Measurements from ENCODE around the gene MPND.
A peak's percentile ranks its signal among the peaks of the same experiment; 100 is the strongest.

Gene MPND

DNA sequence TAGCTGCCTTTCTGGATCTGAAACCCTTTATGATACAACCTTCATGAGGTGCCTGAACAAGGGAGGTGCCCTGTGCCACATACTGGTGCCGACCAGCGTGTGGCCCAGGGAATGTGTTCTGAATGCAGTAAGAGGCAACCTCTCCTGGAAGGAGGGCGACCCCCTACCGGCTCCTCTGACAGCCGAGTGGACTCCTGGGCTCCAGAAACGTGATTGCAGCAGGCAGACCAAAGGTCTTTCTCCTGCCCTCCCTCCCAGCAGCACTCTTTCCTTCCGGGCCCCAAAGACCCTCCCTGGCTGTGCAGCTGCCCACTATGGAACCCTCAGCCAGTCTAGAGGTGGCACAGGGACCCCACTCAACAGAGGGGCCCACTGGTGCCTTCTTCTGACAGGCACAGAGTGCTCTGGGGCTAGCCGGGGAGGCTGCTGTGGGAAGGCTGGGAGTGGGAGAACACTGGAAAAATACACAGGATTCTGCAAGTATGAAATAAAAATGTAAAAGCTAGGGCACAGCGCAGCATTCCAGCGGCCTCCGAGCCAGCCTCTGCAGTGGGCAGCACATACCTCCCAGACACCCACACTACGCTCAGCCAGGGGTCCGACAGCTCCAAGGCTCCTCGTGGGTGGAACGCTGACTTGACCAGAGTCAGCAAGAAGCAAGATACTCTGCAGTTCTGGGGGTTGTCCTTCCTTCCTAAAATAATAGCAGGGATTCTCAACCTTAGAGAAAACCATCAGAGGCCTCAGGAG lies 42.1 kb downstream of the MPND start:
- DNase-seq, result no peak

DNA sequence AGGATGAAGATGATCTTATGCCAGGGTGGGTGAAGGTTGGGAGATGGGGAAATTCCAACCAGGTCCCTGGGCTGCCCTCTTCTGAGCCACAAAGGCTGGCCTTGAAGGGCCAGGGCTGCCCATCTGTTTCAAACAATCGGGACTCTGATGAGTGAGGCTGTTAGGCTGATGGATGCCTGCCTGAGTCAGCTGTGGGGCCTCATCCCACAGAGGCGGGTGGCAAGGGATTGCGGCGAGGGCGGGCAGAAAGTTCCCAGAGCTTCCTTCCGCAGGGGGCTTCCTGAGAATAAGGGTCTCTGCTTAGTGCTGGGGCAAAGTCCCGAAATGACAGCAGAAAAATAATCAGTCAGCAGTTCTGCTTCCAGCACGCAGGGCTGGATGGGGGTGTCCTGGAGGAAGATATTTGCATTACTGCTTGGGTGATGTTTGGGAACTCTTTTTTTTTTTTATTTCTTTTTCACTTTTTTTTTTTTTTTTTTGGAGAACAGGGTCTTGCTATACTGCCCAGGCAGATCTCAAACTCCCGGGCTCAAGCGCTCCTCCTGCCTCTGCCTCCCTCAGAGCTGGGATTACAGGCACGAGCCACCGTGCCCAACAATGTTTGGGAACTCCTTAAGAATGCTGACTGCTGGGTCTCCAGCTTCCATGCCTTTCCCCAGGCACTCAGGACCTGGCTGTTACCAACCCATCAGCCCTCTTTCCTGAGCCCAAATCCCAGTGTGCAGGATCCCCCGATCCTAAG lies 42.9 kb downstream of the MPND start:
- no peak for DNase-seq

DNA sequence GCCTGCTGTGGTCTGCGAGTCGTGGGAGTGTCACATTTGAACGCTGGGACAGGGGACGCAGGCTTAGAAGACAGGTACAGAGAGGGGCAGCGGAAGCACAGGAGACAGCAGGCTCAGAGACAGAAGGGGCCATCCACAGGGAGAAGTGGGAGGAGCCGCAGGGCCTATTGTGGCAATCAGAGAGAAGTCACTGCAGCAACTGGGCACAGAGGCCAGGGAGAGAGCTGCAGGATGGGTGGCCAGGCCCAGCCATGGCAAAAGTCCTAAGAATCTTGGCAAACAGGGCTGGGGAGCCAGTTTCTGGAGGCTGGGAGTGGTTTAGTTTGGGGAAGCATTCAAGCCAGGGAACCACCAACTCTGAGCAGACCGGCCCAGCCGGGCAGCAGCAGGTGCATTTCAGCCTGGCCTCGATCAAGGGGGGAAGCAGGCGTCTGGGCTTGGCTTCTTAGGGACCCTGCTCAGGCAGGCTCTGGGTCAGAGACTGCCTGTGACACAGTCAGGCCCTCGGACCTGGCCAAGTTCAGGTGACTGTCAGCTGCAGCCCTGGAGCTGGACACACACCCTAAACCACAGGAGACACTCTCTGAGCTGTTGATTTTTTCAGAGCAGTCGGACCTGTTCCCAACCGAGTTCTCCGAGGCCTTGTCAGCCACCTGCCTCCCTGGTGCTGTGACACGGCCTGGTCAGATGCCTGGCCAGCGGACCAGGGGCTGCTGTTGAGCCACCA lies 45.1 kb downstream of the MPND start:
- DNase-seq, result no peak

DNA sequence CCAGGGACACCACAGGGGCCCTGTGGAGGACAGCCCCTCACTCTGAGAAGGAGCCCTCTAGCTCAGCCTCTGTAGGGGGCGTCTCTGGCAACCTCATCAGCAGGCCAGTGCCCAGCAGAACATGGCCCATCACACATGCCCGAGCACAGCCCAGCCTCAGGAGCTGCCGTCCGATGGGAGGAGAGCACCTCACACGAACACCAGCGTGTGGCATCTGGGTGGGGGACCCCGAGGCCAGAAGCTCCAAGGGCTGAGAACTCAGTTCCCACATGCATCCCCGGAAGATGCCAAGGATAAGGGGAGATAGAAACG lies 45.7 kb downstream of the MPND start:
- no peak for DNase-seq

DNA sequence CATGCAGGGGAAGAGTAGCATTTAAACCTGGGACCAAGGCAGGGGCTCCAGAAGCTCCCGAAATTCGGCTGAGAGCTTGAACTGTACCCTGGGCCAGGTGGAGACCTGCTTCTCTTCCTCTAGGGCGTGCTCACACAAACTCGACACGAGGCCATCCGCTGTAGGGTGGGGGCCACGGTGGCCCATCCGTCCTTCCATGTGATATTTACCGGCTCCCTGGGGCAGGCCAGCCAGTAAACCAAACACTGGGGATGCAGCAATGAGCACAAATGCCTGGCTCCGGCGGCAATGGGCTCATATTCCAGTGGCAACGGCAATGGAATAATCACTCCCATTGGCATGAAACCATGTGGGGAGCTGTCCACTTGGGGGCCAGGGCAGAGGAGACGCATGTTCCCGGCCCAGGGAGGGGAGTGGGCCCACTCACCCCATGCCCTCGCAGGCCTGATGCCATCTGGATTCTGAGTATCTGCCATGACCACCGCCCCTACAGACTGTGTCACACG lies 46.2 kb downstream of the MPND start:
- no peak for DNase-seq

DNA sequence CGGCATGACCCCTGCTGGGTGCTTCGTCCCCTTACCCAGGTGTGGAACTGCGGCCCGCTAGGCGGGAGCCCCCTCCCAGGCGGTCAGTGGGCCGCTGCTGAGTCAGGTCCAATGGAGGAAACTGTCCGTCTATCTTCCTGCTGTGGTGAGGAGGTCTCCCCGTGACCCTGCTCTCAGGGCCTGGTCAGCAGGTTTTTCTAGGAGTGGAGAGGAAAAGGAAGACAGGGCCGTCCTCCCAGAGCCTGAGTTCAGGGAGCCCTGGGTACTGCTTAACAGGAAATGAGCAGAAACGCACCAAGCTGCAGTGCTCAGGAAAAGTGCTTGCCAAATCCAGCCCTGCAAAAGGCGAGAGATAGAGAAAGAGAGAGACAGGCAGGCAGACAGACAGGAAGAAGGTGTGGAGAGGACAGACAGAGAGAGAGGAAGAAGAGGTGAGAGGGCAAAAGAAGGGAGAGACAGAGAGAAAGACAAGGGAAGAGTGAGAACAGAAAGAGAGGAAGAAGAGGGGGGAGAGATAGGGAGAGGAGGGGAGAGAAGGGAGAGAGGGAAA lies 46.7 kb downstream of the MPND start:
- DNase-seq, result no peak

DNA sequence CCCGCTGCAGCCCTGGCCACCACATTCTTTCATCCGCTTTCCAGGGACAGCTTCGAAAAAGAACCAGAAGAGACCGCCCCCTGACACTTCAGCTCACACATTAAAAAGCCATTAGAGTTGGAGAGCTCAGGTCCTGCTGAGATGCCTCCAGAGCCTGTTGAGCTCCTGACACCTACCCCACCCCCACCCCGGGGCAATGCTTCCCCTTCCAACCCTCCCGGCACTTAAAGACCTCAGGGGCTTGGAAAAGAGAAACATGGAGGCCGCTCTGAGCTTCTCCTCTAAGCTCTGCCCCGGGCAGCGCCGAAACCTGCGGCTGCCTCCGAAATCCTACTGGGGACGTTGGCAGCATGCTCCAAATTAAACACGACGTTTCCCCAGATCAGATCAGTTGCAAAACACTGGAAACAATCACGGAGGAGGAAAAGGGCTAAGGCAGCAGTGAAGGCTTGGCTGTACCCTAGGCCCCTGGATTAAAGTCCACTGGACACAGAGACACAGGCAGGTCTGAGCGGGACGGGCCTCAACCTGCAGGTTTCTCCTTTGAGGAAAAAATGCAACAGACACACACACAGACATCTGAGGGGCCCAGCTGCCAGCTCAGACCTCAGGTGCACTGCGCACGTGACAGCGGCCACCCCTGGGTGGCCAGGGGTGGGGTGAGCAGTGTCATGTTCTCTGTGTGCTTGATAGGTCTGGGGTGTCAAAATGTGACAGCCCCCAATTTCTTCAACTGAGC lies 47.4 kb downstream of the MPND start:
- no peak for DNase-seq

DNA sequence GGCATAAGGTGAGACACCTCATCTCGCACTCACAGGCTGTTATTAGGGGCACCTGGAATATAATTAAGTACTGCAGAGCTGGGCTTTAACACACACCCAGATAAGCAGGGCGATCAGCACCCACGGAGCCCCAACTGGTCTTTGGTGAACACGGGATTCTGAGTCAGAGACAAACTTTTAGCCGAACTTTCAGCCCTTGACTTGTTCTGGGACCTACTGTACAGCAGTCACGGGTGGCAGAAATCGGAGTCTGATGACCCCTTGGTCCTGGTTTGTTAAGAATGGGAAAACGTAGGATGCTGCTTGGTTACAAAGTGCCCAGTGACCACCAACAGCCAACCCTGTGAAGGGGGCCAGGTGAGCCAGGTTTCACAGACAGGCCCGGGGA lies 47.9 kb downstream of the MPND start:
- no peak for DNase-seq

DNA sequence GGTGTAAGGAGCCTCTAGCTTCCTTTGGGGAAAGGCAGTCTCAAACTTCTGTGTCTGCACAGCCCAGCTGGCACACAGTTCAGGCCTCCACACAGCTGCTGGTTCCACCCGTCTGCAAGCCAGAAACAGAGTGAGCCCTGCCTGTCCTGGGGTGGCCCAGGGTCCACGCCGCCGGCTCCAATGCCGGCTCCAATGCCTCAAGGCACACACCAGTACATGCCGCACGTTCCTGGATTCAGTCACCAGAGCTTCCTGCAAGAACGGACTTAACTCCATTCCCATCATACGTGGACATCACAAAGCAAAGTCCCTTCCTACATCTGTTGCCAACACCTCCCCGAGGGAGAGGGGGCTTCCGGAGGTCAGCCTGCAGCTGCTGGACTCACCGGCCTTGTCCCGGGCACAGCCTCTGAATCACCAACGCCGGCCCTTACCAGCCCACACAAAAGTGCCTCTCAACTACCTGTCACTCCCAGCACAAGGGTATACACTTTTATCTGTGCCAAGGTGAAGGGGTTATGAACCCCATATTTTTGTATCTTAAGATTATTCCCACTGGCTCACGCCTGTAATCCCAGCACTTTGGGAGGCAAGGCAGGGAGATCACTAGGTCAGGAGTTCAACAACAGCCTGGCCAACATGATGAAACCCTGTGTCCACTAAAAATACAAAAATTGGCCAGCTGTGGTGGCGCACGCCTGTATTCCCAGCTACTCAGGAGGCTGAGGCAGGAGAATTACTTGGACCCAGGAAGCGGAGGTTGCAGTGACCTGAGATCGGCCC lies 48.5 kb downstream of the MPND start:
- no peak for DNase-seq

DNA sequence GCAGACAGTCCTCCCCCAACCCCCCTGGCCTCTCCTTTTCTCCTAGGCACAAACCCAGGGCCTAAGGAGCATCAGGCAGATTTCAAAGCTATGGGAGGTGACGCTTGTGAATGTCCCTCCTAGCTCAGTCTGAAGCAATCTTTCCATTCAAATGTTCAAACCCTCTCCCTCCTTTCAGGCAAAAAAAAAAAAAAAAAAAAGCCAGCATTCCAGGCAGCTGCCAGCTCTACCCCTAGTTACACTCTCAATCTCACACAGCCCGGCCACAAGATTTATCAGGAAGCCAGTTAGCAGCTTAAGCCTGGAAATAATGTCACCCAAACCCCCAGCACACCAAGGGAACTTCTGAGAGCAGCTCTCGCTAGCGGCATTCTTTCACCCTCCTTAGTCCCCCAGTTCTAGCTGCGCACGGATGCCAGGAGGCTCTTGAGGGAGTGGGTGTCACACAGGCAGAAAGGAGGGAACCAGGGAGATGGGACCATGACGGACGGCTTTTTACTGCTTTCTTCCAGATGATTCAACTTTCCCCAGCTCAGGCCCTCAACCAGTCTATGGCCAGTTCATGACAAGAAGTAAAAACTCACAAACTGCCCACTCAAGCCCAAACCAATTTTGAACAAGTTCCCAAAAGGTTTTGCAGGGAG lies 50.7 kb downstream of the MPND start:
- DNase-seq, result no peak

DNA sequence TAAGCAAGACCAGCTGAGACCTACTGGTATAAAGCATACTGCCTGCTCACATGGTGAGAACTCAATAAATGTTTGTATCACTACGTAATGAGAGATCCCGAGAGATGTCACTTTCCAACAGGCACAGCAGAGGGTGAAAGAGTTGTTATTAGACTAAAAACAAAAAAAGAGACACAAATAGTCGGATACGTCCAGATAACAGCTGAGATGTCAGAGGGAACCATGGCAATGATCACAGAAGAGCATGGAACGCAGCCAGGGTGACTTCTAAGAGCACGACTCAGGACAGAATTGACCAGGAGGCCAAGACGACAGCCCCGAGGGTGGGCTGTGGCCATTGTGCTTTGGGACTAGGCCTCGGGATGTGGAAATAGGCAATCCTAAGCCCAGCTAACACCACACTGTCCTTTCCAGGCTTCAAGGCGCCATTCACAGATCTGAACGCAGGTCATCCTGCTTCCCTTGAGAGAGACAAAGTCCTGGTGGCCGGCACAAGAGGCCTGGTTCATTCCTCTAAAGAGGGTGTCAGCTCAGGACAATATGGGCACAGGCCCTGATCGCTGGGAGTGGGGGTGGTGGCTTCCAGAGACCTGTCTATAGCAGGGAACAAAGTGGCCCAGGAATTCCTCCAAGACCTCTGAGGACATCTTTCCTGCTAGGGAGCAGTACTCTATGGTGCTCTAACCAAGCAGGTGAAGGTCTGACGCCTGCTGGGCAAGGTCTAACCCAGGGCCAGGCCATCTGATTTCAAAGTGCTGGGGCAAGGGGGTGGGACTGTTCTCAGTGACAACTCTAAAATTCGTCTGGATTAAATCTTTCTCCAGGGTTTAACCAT lies 53.8 kb downstream of the MPND start:
- DNase-seq, result no peak

DNA sequence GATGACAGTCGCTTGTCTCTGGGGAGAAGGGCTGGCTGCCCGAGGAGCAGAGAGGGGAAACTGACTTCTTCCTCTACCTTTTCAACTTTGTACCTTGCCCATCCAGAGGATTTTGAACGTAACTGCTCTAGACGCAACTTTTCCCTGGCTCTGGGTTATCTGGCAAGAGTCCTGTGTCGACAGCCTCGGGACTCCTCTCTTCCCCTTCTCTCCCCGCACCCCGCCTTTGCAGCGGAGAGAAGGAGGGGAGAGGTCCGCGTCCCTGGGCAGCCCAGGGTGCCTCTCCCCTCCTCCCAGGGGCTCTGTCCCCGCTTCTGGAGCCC lies 56.4 kb downstream of the MPND start:
- DNase-seq, result no peak

DNA sequence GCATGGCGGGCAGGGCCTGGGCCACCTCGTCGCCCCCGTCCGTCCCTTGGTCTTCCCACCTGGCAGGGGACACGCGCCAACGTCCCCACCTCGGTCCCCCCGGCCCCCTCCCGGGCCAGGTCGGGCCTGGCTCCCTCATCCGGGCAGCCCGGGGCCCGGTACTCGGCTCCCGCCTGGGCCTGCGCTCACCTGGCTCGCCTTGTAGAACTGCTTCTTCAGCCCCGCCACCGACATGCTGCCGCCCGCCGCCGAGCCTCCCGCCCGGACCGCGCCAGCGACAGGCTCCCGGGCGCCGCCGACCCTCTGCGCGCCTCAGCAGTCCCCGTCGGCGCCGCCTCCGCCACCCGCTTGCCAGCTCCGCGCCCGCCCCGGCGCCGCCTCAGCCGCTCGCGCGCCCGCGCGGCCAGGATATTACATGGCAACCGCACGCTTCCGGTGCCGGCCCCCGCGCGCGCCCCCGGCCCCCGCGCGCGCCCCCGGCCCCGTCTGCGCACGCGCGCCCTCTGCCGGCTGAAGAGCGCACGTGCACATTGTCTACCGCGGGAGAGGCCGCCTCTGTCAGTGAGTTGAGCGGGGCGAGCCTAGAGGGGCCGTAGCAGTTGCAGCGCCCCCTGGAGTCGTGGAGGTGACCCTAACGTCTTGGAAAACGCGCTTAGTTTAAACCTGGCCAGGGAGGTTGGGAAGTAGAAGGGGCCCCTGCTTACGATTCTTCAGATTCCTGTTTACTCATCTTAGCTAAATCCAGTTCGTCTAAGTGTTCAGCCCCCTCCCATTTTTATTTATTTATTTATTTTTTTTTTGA lies 57.0 kb downstream of the MPND start, which contains the start of gene SH3GL1:
TSS of gene SH3GL1 (minus strand) at position 413 of the 802 bp plus-strand sequence. CDS start at position 234, 179 bp downstream.
- DNase-seq, result peak; percentile 88 to 89

DNA sequence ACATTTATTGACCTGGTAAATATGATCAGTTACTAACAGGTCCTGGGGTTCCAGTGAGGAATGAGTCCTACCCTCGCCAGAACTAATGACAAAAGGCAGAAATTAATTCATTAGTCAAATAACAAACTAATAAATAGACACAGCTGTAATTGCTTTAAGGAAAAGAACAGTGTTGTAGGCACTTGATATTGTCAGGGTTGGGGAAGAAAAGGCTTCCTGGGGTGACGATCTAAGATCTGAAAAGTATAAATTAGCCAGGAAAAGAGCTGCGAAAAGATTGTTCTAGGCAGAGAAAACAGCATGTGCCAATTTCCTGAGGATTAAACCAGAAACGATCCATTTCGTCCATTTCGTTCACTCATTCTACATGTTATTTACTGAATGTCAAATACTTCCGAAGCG lies 58.4 kb downstream of the MPND start:
- DNase-seq, result no peak

DNA sequence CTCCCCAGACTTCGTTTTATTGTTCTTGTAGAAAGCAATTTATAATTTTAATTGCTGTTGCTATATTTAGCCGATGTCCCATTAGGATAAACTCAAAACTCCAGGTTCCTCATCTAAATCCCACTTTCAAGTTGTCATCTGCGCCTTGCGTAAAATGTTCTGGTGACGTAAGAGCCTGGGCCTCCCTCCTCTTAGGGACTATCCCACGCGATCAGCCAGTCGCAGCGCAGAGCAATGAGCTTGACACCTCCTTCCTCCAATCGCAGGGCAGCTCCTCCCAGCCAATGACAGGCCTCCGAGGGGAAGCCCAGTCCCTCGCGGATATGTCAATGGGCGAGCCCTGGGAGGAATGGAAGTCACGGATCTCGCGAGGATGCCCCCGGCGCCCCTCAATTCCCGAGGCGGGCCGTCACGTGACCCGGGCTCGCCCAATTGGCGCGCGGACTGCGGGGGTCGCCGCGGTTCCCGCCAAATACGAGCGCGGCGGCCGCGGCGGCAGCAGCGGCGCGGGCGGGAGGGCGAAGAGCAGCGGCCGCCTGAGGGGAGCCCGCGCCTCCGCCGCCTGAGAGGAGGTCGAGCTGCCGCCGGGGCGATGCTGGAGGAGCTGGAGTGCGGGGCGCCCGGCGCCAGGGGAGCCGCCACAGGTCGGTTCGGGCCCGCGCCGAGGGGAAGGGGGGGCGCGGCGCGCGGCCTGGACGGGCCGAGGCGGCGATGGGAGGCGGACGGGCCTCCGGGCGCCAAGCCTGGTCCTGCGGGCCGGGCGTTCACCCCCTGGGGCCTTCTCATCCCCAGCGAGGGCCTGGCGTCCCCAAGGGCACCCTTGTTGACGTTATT lies 59.0 kb downstream of the MPND start, which contains the start of gene CHAF1A:
TSS of gene CHAF1A (plus strand) at position 470 of the 834 bp plus-strand sequence. CDS start at position 593, 123 bp downstream.
- DNase-seq, result peak; percentile 99

DNA sequence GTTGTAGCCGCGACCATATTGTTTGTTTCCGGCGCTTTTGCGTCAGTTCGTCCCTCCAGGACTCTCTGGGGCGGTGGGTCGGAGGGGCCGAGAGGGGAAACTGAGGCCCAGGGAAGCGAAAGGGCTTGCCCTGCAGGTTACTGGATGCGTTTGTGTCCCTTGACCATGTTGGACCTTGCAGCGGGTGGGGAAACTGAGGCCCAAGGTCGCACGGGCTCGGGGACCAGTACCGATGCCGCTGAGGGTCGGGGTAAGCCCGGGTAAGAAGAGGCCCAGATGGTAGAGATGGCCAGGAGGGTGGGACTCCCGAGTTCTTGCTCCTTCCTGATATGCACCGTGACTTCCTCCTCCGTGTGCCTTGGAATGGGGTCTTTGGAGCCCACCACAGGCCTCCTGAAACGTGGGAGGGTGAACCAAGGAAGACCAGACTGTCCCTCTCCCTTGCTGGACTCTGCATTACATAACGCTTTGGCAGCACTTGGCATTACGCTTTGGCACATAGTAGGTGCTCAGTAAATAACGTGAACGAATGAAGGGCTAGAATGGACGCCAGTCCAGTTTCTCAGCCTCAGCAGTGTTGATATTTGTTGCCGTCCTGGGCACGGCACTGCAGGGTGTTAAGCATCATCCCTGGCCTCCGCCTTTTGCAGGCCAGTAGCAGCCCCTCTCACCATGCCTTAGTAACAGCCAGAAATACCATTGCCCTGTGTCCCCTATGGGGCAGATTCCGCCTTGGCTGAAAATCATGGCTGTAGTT lies 59.8 kb downstream of the MPND start:
- no peak for DNase-seq

DNA sequence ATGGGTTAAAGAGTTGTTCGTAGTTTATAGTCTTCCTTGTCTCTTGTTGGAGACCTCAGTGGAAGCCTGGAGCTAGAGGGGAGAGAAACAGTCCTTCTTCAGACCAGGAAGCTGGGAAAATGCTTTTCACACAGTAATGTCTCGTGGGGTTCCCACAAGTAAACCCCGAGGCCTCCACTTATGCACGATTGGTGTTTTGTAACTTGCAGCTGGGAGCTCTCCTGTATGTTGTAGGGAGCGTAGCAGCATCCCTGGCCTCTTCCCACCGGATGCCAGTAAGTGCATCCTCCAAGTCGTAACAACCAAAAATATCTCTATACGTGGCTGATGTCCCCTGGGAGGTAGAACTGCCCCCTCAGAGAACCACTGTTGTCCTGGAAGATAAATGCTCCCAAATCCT lies 62.6 kb downstream of the MPND start:
- DNase-seq, result no peak

DNA sequence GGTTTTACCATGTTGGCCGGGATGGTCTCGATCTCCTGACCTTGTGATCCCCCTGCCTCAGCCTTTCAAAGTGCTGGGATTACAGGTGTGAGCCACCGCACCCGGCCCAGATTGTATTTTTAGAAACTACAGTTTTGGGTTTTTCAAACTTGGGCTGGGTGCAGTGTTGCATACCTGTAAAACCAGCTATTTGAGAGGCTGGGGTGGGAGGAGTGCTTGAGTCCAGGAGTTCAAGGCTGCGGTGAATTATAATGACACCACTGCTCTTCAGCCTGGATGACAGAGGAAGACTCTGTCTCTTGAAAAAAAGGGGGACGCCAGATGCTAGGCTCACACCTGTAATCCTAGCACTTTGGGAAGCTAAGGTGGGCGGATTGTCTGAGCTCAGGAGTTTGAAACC lies 63.3 kb downstream of the MPND start:
- DNase-seq, result no peak

Data from NCI-H2081 (cell line).